GM10847 (cell line): Measurements from ENCODE around the gene NEMF.

ENCODE experiments used
- POLR2A ChIP-seq: IDR thresholded peaks from 2 replicates; pipeline ENCODE4 v1.6.1; 2011; ENCODE audit not compliant: insufficient read length; ENCODE audit errors: extremely low read depth

NEMF gene

GRCh38 chr14:49852301-49853157 is at the start of gene NEMF:
NEMF (minus strand) TSS chr14:49852788; CDS start chr14:49852753, 35 bp downstream.
- peak; percentile 74 for TF ChIP-seq POLR2A

GRCh38 chr14:49900973-49901372 is 48.4 kb upstream of the NEMF start:
- no peak for TF ChIP-seq POLR2A

DNA sequence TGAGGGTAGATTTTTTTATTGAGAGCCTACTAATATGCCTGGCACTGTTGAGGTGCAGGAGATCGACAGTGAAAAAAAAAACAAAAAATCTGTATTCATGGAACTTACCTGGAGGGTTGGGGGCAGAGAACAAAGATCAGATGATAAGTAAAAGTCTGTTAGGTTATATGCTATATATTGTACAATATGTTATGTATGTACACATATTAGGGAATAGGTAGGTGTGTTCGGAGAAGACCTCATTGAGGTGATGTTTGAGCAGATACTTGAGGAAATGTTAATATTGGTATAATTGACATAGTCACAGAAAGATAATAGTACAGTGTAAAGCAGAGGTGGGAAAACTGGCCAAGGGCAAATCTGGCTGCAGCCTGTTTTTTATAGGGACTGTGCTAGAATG is 45.9 kb upstream of the NEMF start:
- TF ChIP-seq POLR2A = no peak

- no peak for TF ChIP-seq POLR2A
Observed at GRCh38 chr14:49897965-49898364, 45.4 kb upstream of the NEMF start.

DNA sequence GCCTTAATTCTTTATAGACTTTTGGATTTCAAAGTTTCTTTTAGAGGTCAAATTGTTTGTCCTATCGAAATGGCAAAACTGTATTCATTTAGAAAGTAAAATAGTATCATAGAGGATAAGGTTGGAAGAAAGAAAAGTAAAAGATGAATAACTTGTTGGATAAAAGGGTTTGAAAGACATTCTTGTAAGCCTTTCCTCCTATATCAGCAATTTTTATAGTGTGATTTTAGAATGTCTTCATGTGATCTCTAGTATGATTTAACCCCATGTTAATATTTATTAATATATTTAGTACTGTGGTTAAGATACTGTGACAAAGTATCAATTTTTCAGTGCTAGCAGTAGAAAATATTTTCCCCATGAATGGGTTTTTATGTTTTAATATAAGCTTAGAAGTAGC is 44.8 kb upstream of the NEMF start:
- no peak for TF ChIP-seq POLR2A

DNA sequence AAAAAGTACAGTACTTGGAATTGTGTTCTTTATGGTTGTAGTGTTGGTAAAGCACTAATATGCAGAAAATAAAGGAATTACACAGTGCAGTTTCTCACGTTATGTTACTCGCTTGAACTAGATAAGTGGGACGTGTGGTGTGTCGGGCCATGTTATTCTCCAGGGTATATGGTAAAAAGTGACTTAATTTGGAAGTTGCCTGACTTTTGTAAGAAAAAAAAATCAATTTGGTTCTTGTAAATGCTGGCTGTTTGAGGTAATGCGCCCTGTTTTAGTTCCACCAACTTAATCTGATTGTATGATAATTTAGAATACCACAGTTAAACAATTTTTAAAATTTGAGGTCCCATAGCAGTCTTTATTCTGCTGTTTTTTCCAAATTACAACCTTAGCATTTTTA is 44.4 kb upstream of the NEMF start:
- TF ChIP-seq POLR2A = no peak

DNA sequence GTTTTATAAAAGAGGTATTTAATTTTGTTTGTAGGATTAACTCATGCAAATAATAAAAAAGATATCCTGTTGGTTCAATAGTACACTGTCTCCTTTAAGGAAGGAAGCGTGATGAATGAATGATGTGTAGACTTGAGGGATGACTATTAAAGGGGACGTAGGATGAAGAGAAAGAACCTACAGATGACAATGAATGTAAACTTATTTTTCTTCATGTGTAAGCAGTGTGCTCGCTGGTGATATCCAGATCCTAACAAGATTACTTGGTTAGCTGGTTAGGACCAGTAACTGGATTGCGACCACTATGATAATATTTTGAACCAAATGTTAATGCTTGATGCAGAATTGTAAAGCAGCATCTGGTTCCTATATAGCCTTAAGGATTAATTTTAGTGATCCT is 42.9 kb upstream of the NEMF start:
- TF ChIP-seq POLR2A = no peak

GRCh38 chr14:49893309-49894213 is 41.0 kb upstream of the NEMF start:
- TF ChIP-seq POLR2A = no peak

DNA sequence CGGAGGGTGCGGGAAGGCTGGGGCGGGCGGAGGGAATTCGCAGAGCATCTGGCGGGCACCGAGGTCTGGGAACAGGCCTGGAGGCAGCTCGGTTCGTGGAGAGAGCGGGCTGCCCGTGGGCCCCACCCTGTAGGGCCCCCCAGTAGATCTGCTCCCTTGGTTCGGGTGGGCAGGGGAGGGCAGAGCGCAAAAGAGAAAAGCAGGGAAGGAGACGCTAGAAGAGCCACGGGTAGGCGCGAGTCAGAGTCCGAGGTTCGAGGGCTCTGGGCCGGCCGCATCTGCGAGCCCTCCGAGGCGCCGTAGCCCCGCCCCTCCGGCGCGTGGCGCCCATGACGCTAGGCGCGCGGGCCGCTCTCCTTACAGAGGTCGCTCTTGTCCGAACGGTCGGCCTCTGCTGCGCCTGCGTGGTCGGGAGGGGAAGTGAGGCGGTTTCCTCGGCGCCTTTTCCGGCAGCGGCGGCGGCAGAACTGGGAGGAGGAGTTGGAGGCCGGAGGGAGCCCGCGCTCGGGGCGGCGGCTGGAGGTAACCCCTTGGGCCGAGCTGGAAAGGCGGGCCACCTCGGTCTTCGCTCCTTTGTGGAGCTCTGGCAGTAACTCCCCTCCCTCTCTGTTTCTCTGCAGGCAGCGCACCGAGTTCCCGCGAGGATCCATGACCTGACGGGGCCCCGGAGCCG is 40.2 kb upstream of the NEMF start, which contains the start of gene ARF6:
TSS of gene ARF6 (plus strand) at position 447 of the 673 bp plus-strand sequence. CDS start 655 bp downstream, outside the sequence.
- peak; percentile 91 for TF ChIP-seq POLR2A

- TF ChIP-seq POLR2A = no peak
Observed at GRCh38 chr14:49892301-49892635, 39.7 kb upstream of the NEMF start.

DNA sequence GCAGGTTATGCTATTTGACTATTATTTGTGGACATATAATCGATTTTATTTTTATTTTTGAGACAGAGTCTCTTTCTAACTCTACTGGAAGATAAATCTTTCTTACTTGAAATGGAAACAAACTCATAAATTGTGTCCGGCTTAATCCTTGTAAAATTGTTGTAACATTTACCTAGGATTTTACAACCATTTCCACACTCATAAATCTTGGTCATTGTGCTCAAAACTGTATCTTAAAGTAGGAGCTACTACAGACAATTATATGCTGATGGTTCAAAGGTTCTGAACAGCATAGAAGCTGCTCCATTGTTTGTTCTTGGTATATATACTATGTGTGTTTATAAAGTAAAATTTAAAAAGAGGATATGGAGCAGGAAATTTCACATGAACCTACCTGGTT is 35.7 kb upstream of the NEMF start:
- no peak for TF ChIP-seq POLR2A

DNA sequence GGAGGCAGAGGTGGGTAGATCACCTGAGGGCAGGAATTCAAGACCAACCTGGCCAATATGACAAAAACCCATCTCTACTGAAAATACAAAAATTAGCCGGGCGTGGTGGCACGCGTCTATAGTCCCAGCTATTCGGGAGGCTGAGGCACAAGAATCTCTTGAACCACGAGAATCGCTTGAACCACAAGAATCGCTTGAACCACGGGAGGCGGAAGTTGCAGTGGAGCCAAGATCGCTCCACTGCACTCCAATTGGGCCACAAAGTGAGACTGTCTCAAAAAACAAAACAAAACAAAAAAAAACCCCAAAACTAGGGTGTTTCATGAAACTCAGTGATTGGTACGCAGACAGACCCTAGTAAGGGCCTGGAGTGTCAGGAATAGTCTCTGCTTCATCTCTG is 33.9 kb upstream of the NEMF start:
- no peak for TF ChIP-seq POLR2A

- no peak for TF ChIP-seq POLR2A
Observed at GRCh38 chr14:49882826-49883694, 30.5 kb upstream of the NEMF start.

DNA sequence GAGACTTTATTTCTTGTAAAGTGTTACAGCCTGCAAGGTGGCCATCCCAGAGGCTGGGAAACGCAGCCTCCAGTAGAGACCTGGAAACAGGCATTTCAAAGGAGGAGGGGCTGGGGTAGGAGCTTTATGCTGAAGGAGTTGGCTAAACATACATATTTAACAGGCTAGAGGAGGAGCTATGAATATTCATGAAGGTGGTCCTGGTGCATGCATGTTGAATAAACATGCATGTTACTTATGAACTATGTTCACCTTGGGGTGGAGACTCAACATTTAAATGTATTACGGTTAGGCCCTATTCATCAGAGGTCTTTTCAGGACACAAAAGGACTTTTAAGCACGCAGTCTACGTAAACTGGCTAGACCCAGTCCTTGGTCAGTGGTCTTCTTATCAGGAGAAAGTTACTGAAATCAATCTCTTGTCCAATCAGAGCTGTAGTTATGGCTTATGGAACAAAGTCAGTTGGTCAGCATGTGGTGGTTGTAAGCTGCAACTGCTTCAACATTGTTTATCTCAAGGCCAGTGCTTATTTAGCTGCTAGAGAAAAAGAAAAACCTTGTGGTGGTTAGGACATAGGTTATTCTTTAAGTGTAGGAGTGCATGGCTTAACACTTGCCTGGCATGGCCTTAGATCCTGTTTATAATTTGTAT is 28.9 kb upstream of the NEMF start:
- no peak for TF ChIP-seq POLR2A
